ENCODE measurements around the gene ZNF562.

ZNF562 gene

DNA sequence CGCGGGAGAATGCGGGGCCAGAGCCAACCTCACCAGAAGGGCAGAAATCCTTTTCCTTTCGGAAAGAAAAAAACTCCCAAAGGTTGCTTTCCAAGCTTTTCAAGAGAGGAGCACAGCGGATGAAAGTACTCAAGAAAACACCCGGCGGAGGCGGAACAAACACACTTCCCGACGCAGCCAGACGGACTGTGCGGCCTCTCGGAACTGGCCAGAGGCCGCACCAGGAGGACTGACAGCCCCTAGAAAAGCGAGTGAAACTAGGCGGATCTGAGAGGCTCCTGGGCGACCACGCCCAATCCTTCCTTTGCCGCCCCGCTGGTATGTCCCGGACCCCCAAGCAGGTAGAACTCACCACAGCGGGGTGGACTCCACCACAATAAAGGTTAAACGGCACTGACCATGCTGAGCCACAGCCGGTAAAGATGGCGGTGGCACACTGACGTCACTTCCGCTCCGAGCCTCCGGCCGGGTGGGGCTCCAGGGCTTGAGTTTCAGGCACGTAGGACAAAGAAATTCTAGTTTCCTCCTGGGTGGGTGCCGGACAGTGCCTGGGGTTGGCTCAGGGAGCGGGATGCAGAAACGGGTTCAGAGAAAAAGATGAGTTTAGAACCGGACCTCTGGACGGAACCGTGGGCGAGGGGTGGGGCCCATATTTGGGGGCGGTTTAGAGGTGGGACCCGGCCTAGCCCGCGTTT is at the start of gene ZNF562:
Gene ZNF562 (minus strand): TSS at position 438 of the 695 bp plus-strand sequence. CDS start 14,356 bp downstream, outside the sequence.
- POLR2A ChIA-PET: interaction anchor here (0.7 to 1.6 kb wide), 3 partner anchors 10 to 94 kb away, joined by 3 to 11 read pairs (median 3); partner anchors contain the start of gene ZNF846

DNA sequence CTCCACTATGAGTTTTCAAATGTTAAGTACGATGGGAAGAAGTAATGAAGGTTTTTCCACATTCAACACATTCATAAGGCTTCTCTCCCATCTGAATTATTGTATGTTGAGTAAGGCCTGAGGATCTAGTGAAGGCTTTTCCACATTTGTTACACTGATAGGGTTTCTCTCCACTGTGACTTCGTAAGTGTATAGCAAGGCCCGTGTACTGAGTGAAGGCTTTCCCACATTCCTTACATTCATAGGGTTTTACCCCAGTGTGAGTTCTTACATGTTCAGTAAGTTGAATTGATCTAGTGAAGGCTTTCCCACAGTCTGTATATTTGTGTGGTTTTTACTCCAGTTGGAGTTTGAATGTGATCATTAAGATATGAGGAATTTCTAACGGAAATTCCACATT is 49.3 kb upstream of the ZNF562 start:
- DNase-seq (ENCODE audit: low read depth, low spot score): no peak
- TF ChIP-seq, protein P1, sequence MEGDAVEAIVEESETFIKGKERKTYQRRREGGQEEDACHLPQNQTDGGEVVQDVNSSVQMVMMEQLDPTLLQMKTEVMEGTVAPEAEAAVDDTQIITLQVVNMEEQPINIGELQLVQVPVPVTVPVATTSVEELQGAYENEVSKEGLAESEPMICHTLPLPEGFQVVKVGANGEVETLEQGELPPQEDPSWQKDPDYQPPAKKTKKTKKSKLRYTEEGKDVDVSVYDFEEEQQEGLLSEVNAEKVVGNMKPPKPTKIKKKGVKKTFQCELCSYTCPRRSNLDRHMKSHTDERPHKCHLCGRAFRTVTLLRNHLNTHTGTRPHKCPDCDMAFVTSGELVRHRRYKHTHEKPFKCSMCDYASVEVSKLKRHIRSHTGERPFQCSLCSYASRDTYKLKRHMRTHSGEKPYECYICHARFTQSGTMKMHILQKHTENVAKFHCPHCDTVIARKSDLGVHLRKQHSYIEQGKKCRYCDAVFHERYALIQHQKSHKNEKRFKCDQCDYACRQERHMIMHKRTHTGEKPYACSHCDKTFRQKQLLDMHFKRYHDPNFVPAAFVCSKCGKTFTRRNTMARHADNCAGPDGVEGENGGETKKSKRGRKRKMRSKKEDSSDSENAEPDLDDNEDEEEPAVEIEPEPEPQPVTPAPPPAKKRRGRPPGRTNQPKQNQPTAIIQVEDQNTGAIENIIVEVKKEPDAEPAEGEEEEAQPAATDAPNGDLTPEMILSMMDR (IDR thresholded peaks at IDR 0.05; ENCODE audit: insufficient read depth, low read length, missing control alignments): no peak
- H3K4me3 ChIP-seq (ENCODE audit: low read depth, low read length): no peak overlapping the region
- CTCF ChIA-PET: no interaction called here
- POLR2A ChIA-PET: no interaction called here

More for the DNA sequence above, at the start of gene ZNF562:
- peak; percentile 16 for DNase-seq (ENCODE audit: low read depth, low spot score)
- TF ChIP-seq, protein P1 (IDR thresholded peaks at IDR 0.05; ENCODE audit: insufficient read depth, low read length, missing control alignments): no peak
- H3K4me3 ChIP-seq (ENCODE audit: low read depth, low read length): peak within 1 kb of the TSS; percentile 76
- CTCF ChIA-PET: no interaction called here

- POLR2A ChIA-PET: no interaction called here
- TF ChIP-seq, protein P1 (IDR thresholded peaks at IDR 0.05; ENCODE audit: insufficient read depth, low read length, missing control alignments): no peak
- DNase-seq (ENCODE audit: low read depth, low spot score): no peak
- CTCF ChIA-PET: no interaction called here
- no peak overlapping the region for H3K4me3 ChIP-seq (ENCODE audit: low read depth, low read length)
Measured at GRCh38 chr19:9721861-9722260, 47.0 kb upstream of the ZNF562 start.

DNA sequence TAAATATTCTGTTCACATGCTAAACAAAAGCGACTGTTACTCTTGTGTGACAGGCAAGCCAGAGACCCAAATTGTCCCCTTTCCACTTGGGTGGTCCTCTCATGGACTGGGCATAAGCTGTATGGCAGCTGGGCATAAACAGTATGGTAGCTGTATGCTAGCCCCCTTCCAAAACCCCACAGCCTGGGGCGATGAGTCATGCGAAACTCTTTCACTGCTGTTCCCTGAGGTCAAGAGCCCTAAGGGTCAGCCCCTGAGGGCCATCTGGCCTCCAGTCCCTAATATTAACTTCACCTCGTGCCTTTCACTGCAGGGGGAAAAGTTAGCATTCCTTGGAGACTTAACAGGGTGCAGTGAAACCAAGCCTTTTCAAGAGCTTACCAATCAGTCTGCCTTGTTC is 45.6 kb upstream of the ZNF562 start:
- no peak for DNase-seq (ENCODE audit: low read depth, low spot score)
- TF ChIP-seq, protein P1 (IDR thresholded peaks at IDR 0.05; ENCODE audit: insufficient read depth, low read length, missing control alignments): no peak
- POLR2A ChIA-PET: no interaction called here
- no peak overlapping the region for H3K4me3 ChIP-seq (ENCODE audit: low read depth, low read length)
- CTCF ChIA-PET: no interaction called here

DNA sequence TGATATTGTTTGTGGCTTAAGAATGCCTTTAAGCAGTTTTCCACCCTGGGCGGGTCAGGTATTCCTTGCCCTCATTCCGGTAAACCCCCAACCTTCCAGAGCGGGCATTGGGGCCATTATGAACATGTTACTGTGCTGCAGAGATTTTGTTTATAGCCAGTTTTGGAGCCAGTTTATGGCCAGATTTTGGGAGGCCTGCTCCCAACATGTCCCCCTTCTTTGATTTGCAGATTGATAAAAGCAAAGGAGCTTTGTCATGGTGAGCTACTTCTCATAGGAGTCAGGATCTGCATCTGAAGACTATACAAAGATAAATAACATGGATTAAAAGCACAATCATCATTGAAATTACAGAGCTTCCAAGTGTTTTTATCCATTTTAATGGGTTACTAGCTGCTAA is 36.9 kb upstream of the ZNF562 start:
- TF ChIP-seq, protein P1 (IDR thresholded peaks at IDR 0.05; ENCODE audit: insufficient read depth, low read length, missing control alignments): no peak
- ChIA-PET POLR2A (no interaction called here), CTCF (no interaction called here)
- no peak for DNase-seq (ENCODE audit: low read depth, low spot score)
- no peak overlapping the region for H3K4me3 ChIP-seq (ENCODE audit: low read depth, low read length)

GRCh38 chr19:9709305-9709704 is 34.4 kb upstream of the ZNF562 start:
- no peak for DNase-seq (ENCODE audit: low read depth, low spot score)
- POLR2A ChIA-PET: no interaction called here
- no peak overlapping the region for H3K4me3 ChIP-seq (ENCODE audit: low read depth, low read length)

More at GRCh38 chr19:9709305-9709704, 34.4 kb upstream of the ZNF562 start:
- CTCF ChIA-PET: no interaction called here
- TF ChIP-seq, protein P1 (IDR thresholded peaks at IDR 0.05; ENCODE audit: insufficient read depth, low read length, missing control alignments): no peak
